Activated naive CD4-positive, alpha-beta T cell treated with Interleukin-2 at 50 U/mL for 16 hours (primary cell): Measurements from ENCODE around the gene ESAM.

Experiments used
- DNase-seq: peaks from one replicate; pipeline ENCODE4 v3.0.0-alpha.2; 2020

ESAM gene

GRCh38 chr11:124724979-124725718, 36.9 kb downstream of the ESAM start:
- DNase-seq, result no peak

- no peak for DNase-seq
These were observed 39.9 kb downstream of the ESAM start for GRCh38 chr11:124722176-124722575.

DNA sequence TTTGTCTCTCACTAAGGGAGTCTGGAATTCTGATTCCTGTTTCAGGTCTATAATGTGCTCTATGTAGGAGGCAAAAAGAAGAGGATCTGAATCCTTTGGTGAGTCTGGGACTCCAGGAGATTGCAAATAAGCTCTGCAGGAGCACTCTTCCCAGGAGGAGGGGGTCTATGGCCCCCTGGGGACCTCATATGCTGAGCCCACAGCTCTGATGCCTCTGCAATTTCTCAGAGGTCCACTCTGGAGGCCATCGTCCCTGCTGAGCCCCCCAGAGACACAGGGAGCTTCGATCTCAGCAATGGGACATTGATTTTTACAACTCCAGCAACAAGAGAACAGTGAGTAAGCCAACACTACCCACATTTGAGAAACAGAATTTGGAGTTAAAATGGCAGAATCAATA, 42.6 kb downstream of the ESAM start:
- DNase-seq, result no peak

DNA sequence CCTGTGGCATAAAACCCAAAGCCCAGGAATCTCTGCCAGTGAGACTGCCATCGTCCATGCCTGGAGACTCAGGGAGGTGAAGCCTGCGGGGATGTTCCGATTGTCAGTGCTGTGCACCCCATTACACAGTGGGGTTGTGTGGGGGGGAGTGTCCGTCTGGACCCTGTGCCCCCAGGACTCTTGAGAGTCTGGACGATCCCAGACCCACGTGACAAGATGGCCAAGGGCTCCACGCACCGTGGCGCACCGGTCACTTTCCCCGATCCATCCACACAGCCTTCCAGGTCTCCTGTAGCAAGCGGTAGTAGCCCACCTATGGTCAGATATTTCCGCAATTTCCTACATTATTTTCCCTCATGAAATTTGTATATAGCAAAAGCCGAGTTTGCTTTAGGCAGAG, 43.3 kb downstream of the ESAM start:
- no peak for DNase-seq

- no peak for DNase-seq
These were observed 44.1 kb downstream of the ESAM start for GRCh38 chr11:124717786-124718651.

GRCh38 chr11:124717421-124717785, 44.7 kb downstream of the ESAM start:
- no peak for DNase-seq

DNA sequence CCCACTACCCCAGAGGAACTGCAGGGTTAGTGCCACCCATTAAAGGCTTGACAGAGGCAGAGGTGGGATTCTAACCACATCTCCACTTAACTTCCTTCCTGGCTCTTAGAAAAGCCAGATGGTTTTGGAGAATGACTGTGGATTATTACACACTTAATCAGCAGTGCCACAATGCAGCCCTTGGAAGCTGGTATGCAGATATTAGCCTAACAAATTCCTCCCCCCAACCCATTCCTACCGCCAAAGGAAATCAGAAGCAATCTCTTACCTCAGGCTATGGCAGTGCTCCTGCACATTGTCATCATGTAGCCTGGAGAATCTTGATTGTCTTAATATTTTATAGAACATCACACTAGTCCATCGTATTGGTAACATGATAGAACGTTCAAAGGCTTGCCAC, 45.5 kb downstream of the ESAM start:
- DNase-seq, result no peak

GRCh38 chr11:124712392-124712791, 49.7 kb downstream of the ESAM start:
- DNase-seq, result no peak

DNA sequence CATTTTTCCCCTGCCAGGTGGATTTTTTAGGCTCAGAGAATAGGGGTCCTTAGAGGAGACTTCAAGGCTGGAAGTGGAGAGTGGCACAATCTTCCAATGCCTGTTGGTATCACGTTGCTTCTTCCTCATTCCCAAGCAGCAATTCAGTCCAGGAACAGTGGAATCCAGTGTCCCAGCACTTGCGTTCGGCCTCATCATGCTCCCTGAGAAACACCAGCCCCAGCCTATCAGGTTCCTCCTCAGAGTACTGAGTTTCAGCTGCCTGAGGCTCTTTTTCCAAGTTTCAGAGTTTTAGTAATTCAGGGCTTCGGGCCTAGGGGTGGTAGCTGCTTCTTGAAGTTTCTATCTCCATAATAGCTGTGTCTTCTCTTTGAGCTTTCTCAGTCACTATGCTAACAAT, 54.3 kb downstream of the ESAM start:
- DNase-seq, result no peak
